Measurements from ENCODE around the gene PPEF1.

The PPEF1 gene

DNA sequence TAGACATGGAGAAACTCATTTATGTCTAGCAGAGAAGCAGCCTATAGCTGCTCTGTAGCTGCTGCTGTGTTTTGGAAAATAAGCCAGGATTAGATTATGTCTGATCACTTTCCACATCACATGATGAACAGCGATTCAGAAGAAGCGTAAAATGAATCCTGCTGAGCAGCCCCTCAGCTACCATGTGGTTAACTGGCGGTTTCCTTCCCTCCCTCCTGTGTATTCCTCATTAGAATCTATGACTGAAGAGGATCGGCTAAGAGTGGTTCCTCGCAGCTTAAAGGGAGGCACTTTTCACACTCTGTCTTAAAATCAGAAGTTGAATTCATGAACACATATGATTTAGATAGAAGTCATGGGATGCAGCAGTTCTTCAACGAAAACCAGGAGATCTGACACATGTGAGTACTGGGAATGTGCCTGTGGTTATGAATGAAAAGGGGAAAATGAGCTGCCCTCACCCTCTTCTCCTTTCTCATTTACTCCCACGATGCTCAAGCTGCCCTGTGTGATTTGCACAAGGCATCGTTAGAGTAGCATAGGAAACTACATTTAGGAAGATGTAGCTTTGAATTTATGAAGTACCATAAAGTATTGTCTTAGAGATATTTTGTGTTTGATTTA lies at the start of gene PPEF1:
Gene PPEF1, plus strand, starts transcription at position 220 of the 624 bp plus-strand sequence. Its CDS starts 136 bp downstream, at position 356.
- DNase-seq = no peak

GRCh38 chrX:18661273-18661672 lies 46.2 kb upstream of the PPEF1 start:
- no peak for DNase-seq

GRCh38 chrX:18664947-18665346 lies 42.5 kb upstream of the PPEF1 start:
- DNase-seq = no peak

DNA sequence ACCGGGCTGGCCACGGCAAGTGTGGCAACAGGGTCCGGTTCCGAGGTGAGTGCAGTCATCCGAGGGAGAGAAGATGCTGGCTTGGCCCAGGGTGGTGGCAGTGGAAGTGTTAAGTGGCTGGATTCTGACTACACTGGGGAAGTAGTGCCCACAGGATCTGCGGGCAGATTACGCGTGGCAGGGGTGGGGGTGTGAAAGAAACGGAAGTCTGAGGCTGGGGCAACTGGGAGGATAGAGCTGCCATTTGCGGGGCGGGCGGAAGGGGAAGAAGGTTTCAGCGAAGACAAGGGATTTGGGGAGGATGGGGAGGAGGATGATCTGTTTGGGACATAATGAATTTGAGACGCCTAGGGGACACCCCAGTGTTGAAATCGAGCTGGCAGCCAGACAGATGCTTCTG lies 40.8 kb upstream of the PPEF1 start:
- DNase-seq = no peak

DNA sequence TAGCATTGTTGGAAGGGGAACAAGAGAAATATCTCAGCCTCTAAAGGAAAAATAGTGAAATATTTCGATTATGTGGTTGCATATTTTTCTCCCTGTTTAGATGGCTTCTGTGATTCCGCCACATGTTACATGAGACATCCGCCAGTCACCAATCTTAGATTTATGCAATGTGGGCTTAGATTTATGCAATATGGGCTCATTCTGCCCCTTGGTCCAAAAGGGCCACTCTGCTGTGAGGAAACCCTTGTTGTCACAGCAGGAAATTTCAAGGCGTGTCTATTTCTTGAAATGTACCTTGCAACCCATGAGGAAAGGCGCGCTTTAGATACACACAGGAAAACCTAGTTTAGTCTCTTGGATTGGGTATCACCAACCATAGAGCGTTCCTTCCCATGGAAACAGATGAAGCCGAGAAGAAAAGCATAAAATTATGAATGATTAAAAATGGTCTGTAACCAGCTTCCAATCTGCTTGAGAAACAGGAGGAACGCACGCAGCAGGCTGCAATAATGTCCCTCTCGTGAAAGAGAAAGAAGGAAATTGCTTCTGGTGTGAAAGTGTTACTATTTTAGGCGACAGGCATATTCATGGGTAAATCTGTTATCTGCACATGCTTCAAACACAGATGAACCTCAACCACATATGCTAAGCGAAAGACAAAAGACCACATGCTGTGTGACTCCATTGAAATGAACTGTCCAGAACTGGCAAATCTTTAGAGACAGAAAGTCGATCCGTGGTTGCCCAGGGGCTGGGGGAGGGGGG lies 39.2 kb upstream of the PPEF1 start:
- no peak for DNase-seq

DNA sequence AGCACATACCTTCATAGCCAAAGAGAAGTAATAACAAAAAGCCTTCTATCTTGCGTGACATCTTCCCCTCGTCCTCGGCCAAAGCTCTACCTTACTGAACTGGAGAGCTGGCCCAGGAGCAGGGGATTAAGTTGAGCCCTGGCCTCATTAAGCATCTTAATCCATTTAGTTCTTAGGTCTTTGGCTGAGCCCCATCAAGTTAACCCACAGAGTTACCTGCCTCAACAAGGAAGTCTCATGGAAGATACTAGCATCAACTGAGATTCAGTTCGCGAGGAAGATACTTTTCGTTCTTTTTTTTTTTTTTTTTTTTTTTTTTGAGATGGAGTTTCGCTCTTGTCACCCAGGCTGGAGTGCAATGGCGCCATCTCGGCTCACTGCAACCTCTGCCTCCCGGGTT lies 35.4 kb upstream of the PPEF1 start, which contains the start of gene RS1:
Gene RS1, minus strand, starts transcription at position 101 of the 400 bp plus-strand sequence. Its CDS starts 40 bp downstream, at position 61.
- DNase-seq = no peak

- DNase-seq = no peak
Measured at GRCh38 chrX:18674417-18674787, 33.0 kb upstream of the PPEF1 start.

GRCh38 chrX:18674788-18675735 lies 32.4 kb upstream of the PPEF1 start:
- peak; percentile 64 for DNase-seq

DNA sequence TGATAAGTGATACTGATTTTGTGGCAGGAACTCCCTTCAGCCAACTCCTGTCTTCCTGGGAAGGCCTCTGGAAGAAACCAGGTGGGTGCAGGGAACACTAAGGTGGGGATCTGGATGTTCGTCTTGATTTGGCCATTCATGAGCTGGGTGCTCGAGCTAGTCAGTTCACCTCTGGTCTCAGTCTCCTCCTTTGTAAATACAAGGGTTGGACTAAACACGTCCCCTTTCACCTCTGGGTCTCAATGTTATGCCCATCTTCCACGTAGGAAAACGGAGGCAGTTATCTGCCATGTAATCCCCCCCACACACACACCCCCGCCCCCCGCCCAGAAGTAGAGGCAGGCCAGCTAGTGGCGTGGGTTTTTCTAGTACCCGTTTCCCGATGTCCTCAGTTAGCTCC lies 31.4 kb upstream of the PPEF1 start:
- no peak for DNase-seq

DNA sequence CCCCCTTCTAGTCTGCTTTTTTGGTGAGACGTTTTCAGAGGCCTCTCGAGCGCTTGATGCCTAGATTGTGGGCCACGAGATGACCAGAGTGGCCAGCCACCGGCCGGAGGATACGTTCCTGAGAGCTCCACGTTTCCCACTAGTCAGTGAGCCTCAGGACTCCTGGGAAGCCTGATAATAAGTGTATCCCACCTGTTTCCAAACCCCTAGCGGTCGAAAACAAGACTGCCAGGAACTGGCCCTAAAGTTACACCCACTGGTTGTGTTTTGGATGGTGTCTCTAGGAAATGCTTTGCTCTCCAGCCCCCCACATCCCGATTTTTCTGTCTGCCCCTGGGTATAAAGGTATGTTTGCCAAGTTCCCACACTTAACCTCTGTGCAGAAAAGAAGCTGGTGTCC lies 31.0 kb upstream of the PPEF1 start:
- DNase-seq = no peak

DNA sequence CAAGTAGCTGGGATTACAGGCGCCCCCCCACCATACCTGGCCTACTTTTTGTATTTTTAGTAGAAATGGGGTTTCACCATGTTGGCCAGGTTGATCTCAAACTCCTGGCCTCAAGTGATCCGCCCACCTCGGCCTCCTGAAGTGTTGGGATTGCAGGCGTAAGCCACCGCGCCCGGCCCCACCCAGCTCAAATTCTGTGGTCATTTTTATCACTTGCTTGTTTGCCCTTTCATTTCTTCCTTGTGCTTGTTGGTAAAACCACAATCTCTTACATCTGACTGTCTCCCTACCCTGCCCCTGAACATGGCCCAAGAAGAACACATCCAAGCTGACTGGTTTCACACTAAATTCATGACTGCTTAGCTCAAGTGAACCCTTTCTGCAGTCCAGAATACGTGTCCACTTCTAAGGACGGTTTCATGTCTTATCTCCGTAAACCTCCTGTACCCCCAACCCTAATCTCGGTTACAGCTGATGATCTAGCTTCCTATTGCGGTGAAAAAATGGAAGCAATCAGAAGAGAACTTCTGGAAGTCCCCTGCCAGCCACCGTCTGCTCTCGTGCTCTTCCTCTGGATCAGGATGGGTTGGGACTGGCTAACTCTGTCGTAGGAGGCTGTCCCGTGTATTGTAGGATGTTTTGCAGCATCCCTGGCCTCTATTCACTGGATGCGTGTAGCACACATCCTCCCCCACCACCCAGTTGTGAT lies 30.1 kb upstream of the PPEF1 start:
- no peak for DNase-seq

- no peak for DNase-seq
Measured at GRCh38 chrX:18681996-18682395, 25.4 kb upstream of the PPEF1 start.

DNA sequence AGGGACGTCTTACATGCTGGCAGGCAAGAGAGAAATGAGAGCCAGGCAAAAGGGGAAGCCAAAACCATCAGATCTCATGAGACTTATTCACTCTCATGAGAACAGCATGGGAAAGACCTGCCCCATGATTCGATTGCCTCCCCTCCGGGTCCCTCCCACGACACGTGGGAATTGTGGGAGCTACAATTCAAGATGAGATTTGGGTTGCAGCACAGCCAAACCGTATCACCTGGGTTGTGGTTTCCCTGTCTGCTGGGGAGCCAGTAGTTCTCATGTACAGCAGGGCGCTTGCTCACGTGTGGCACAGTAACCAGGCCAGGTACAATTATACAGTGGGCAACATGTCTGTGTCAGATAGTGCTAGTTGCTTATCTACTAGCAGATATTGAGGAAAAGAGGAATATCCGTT lies 24.5 kb upstream of the PPEF1 start:
- DNase-seq = no peak

- DNase-seq = no peak
Measured at GRCh38 chrX:18687856-18688495, 19.5 kb upstream of the PPEF1 start.

DNA sequence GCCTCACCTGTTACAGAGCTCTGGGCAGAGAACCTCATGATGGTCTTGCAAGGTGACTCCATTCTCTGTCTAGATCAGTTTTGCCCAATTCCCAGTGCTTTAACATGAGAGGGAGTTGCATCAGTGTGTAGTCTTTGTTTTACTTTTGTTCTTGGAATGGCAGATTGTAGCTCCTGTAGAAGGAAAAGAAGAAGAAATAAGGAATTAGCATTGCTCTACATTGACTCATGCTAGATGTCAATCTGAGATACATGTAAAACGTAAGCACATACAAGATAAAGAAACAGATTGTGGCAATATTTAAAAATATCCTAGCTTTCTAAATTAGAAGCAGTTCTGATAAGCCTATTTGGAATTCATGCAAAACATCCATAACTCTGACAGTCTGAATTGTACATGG lies 16.0 kb upstream of the PPEF1 start:
- DNase-seq = no peak

DNA sequence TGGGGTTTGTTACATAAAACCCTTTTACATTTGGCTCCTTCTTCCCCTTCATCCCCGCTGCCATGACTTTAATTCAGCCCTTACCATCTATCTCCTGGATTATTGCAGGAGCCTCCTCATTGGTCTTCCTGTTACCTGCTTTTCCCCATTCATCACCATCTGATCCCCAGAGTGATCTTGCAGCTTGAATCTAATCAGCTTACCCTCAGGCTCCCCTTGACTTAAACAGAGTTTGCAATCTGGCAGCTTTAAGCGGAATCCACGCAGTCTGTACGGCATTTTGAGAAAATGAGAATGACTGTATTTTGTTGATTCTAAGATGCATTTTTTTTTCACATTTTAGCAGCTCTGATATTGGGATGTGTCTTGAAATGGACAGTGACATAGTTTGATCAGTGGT lies 14.9 kb upstream of the PPEF1 start:
- DNase-seq = no peak

- no peak for DNase-seq
Measured at GRCh38 chrX:18696653-18697052, 10.8 kb upstream of the PPEF1 start.

DNA sequence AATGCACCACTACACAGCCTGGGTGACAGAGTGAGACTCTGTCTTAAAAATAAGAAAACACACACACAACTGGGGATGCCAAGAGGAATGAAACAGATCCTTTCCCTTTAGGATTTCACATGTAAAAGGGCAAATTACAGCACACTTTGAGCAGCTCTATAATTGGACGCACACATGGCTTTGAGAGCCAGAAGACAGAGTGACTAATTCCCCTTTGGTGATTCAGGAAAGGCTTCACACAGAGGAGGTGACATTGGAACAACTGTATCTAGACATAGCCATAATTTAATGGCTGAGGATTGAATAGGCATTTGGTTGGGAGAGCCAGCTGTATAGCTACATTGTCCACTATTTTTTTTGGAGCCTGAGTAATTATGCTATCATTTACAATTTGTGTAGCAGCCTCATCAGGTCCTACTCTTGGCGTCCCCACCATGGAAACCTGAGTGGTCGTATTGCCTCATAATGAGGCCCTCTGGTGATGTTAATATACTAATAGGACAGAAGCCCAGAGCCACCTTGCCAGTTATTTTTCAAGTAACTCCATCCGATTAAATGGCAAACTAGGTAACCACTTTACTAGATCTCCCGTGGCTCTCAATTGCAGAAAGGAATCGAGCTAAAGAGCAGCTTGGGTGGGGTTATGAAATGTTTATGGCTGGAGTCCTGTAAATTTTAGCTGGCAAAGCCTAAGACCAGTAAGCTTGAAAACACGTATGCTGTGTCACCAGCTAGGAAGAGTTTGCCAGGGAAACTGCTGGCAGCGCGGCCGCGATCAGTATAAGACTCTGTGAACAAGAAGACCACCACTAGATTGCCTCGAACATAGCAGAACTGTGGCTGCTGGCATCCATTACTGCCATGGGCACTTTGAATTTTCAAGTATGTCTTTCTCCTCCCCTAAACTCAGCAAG lies 8.5 kb upstream of the PPEF1 start:
- no peak for DNase-seq

DNA sequence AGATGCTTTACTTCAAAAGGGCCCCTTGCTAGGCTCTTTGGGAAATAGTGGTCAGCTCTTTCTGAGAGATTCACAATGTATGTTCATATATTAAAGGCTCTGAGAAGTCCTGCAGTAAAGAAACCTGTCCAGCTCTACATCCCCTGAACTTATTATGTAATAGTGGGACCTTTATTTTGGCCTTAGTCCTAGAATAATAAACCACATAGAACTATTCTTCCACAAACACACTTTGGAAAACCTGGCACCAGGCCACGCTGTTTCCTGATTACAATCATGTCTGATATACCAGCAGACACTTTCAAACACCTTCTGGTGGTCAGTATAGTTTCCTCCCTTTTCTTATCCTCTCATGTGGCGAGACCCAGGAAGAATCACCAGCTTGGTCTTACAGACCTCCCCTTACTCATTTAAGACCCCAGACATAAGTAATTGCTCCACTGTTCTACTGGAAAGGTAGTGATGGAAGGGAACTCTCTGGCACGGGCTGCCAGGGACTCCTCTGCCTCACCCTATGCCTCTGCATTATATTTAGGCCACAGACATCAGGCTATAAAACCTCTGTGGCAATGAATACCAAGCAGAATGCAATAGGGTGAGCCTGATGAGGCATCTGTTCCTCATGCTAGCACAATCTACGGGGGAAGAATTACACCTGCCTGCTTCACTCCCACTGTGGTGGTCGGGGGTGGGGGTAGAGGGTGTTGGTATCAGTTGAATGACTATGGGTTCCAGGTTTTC lies 5.7 kb upstream of the PPEF1 start:
- no peak for DNase-seq

Data from NCI-H1436 (cell line).